CD4-positive, alpha-beta memory T cell (primary cell): ENCODE results near the gene EPOP. TPM values are rescaled to one million over a fixed set of nuclear protein-coding genes. Genes with fewer than 3 reads are reported as not detected.
"Not testable (repeated sequence)": the region's sequence is repeated elsewhere in the genome, so short reads cannot be mapped to it uniquely, and the experiment has no call there.

ENCODE experiments used
- CTCF ChIA-PET: fragments of 350-600 bp; sonication (Branson Sonifier 250); formaldehyde crosslinking; loops from one replicate; lab custom pipeline; 2021; ENCODE audit warnings: inconsistent platforms; ENCODE audit not compliant: partially characterized antibody; lab: Charles Lee
- POLR2A ChIA-PET: fragments of 350-600 bp; sonication (Branson Sonifier 250); formaldehyde crosslinking; loops from one replicate; lab custom pipeline; 2021; ENCODE audit not compliant: partially characterized antibody; lab: Charles Lee
- DNase-seq, 5 donors: peaks; one replicate each; pipeline versions ENCODE4 v3.0.0 to v3.0.0-alpha.2; 2020 to 2022; ENCODE audit warnings: mixed read lengths in 1 of 5
- H3K27ac ChIP-seq: one replicate; pipeline ENCODE4 v1.7.0; 2013; ENCODE audit warnings: low read depth, low read length
- H3K27me3 ChIP-seq: 2 replicates; pipeline ENCODE4 v1.7.0; 2013; ENCODE audit warnings: mild to moderate bottlenecking, low read length, moderate library complexity; ENCODE audit not compliant: insufficient read depth
- H3K36me3 ChIP-seq: 2 replicates; pipeline ENCODE4 v1.7.0; 2013; ENCODE audit warnings: mild to moderate bottlenecking, low read length, moderate library complexity; ENCODE audit not compliant: insufficient read depth
- H3K4me1 ChIP-seq: 2 replicates; pipeline ENCODE4 v1.7.0; 2013; ENCODE audit warnings: mild to moderate bottlenecking, low read length, moderate library complexity; ENCODE audit not compliant: insufficient read depth
- H3K4me3 ChIP-seq, 2 donors: one replicate each; pipeline ENCODE4 v1.7.0; 2013; ENCODE audit warnings: low read length in 2 of 2, mild to moderate bottlenecking in 1 of 2
- H3K9me3 ChIP-seq, 2 donors: one replicate each; pipeline ENCODE4 v1.7.0; 2013; ENCODE audit warnings: low read length in 2 of 2, control low read depth in 1 of 2; ENCODE audit not compliant: control insufficient read depth in 1 of 2
- H3K27ac Mint-ChIP-seq, 7 donors: one replicate each; pipeline ENCODE4 v1.8.0; 2020 to 2021; ENCODE audit warnings: mixed read lengths in 7 of 7, mild to moderate bottlenecking in 6 of 7, inconsistent platforms in 3 of 7, moderate library complexity in 3 of 7
- H3K27me3 Mint-ChIP-seq, 2 donors: one replicate each; pipeline ENCODE4 v1.8.0; 2020 to 2021; ENCODE audit warnings: mixed read lengths in 2 of 2
- H3K36me3 Mint-ChIP-seq, 2 donors: one replicate each; pipeline ENCODE4 v1.8.0; 2020 to 2021; ENCODE audit warnings: mixed read lengths in 2 of 2, inconsistent platforms in 1 of 2, mild to moderate bottlenecking in 1 of 2
- H3K4me1 Mint-ChIP-seq, 4 donors: one replicate each; pipeline ENCODE4 v1.8.0; 2020 to 2021; ENCODE audit warnings: mixed read lengths in 4 of 4, mild to moderate bottlenecking in 1 of 4
- H3K4me3 Mint-ChIP-seq, 8 donors: one replicate each; pipeline ENCODE4 v1.8.0; 2020 to 2021; ENCODE audit warnings: mixed read lengths in 8 of 8, mild to moderate bottlenecking in 7 of 8, moderate library complexity in 6 of 8, inconsistent platforms in 3 of 8
- H3K9me3 Mint-ChIP-seq, 8 donors: one replicate each; pipeline ENCODE4 v1.8.0; 2020 to 2021; ENCODE audit warnings: mixed read lengths in 8 of 8, mild to moderate bottlenecking in 5 of 8, inconsistent platforms in 3 of 8, moderate library complexity in 1 of 8
- intact Hi-C: fragments of 100-400 bp; cut with micrococcal nuclease; formaldehyde crosslinking; loops from one replicate; pipeline ENCODE4 v1.15.1; 2023
- polyA plus RNA-seq, 2 donors: library from polyadenylated mRNA; unstranded; fragments of 300-500 nt; fragmentation: Illumina TruSeq; gene quantifications; one replicate each; pipeline ENCODE4 v1.2.3, GENCODE V29; 2021
- total RNA-seq, 2 experiments: library from RNA; stranded (reverse); gene quantifications; one replicate each; pipeline ENCODE4 v1.2.3, GENCODE V29; 2021

EPOP gene
- total and polyA plus RNA-seq, 4 experiments from 2014 or later = 0.09 to 0.25 TPM; not detected in 2

- Histone ChIP-seq H3K36me3 (no peaks in the 10 kb centered on the region), H3K27me3 (peaks cover 11% of the 10 kb centered on the region), H3K9me3 (no peaks in the 10 kb centered on the region), H3K27ac (no peak overlapping the region), H3K4me1 (peaks cover 11% of the 10 kb centered on the region), H3K4me3 (no peak overlapping the region)
- Mint-ChIP-seq H3K36me3 (no peaks in the 10 kb centered on the region), H3K27ac (peak overlapping the region in 1 of 7 donors; percentile 36), H3K4me3 (no peak overlapping the region), H3K9me3 (no peaks in the 10 kb centered on the region), H3K27me3 (peaks cover 29 to 39% of the 10 kb centered on the region in 2 donors), H3K4me1 (peaks cover 2 to 6% (median 3%) of the 10 kb centered on the region in 4 donors)
- intact Hi-C loops = no loop called here
- no peak for DNase-seq
- CTCF ChIA-PET = no interaction called here
- POLR2A ChIA-PET = no interaction called here
Observed at GRCh38 chr17:38657824-38658740, 16.7 kb downstream of the EPOP start.

- no peak overlapping the region for H3K4me3 Mint-ChIP-seq
- H3K27me3 Mint-ChIP-seq = peaks cover 26 to 35% of the 10 kb centered on the region in 2 donors
- ChIA-PET POLR2A (no interaction called here), CTCF (interaction anchor here (1.6 kb wide), 1 partner anchor 12 kb away, joined by 3 read pairs; no protein-coding TSS in a partner anchor)
- H3K4me1 Mint-ChIP-seq = peaks cover 2 to 6% (median 3%) of the 10 kb centered on the region in 4 donors
- no peak overlapping the region for H3K27ac ChIP-seq
- peaks cover 11% of the 10 kb centered on the region for H3K27me3 ChIP-seq
- intact Hi-C loops = no loop called here
- no peaks in the 10 kb centered on the region for H3K36me3 Mint-ChIP-seq
- no peaks in the 10 kb centered on the region for H3K9me3 Mint-ChIP-seq
- peaks cover 11% of the 10 kb centered on the region for H3K4me1 ChIP-seq
- no peak overlapping the region for H3K27ac Mint-ChIP-seq
- no peaks in the 10 kb centered on the region for H3K36me3 ChIP-seq
- H3K9me3 ChIP-seq = no peaks in the 10 kb centered on the region
- H3K4me3 ChIP-seq = no peak overlapping the region
- no peak for DNase-seq
Observed at GRCh38 chr17:38656959-38657823, 17.6 kb downstream of the EPOP start.

- Histone ChIP-seq H3K27ac (no peak overlapping the region), H3K4me1 (peaks cover 11% of the 10 kb centered on the region), H3K4me3 (no peak overlapping the region), H3K36me3 (no peaks in the 10 kb centered on the region), H3K9me3 (no peaks in the 10 kb centered on the region), H3K27me3 (peaks cover 11% of the 10 kb centered on the region)
- no peak for DNase-seq
- Mint-ChIP-seq H3K4me3 (peak overlapping the region in 2 of 8 donors; percentile 14 to 59), H3K36me3 (no peaks in the 10 kb centered on the region), H3K4me1 (peaks cover 2 to 6% (median 3%) of the 10 kb centered on the region in 4 donors), H3K27me3 (peaks cover 25 to 29% of the 10 kb centered on the region in 2 donors), H3K9me3 (no peaks in the 10 kb centered on the region), H3K27ac (no peak overlapping the region)
- intact Hi-C loops = no loop called here
- ChIA-PET CTCF (interaction anchor here (0.6 to 3.4 kb wide), 2 partner anchors 9 to 96 kb away, joined by 4 to 14 read pairs; no protein-coding TSS in a partner anchor), POLR2A (no interaction called here)
Observed at GRCh38 chr17:38654411-38655398, 20.1 kb downstream of the EPOP start.

GRCh38 chr17:38653679-38654078 lies 21.1 kb downstream of the EPOP start:
- intact Hi-C loops = no loop called here
- peaks cover 11% of the 10 kb centered on the region for H3K27me3 ChIP-seq
- no peaks in the 10 kb centered on the region for H3K36me3 ChIP-seq
- ChIA-PET CTCF (interaction anchor here (0.9 to 3.4 kb wide), 2 partner anchors 9 to 95 kb away, joined by 4 to 14 read pairs; no protein-coding TSS in a partner anchor), POLR2A (interaction anchor here (0.8 kb wide), 1 partner anchor 95 kb away, joined by 3 read pairs; no protein-coding TSS in a partner anchor)
- Mint-ChIP-seq H3K4me3 (no peak overlapping the region), H3K27me3 (peaks cover 22 to 29% of the 10 kb centered on the region in 2 donors), H3K4me1 (peaks cover 2 to 6% (median 3%) of the 10 kb centered on the region in 4 donors), H3K27ac (no peak overlapping the region), H3K9me3 (no peaks in the 10 kb centered on the region), H3K36me3 (no peaks in the 10 kb centered on the region)
- H3K4me3 ChIP-seq = no peak overlapping the region
- no peaks in the 10 kb centered on the region for H3K9me3 ChIP-seq
- no peak overlapping the region for H3K27ac ChIP-seq
- H3K4me1 ChIP-seq = peaks cover 11% of the 10 kb centered on the region
- DNase-seq = no peak

GRCh38 chr17:38653230-38653629 lies 21.5 kb downstream of the EPOP start:
- H3K27ac ChIP-seq = no peak overlapping the region
- Mint-ChIP-seq H3K27me3 (peaks cover 22 to 27% of the 10 kb centered on the region in 2 donors), H3K4me3 (no peak overlapping the region), H3K27ac (no peak overlapping the region), H3K36me3 (no peaks in the 10 kb centered on the region), H3K4me1 (peaks cover 2 to 6% (median 3%) of the 10 kb centered on the region in 4 donors), H3K9me3 (no peaks in the 10 kb centered on the region)
- peaks cover 11% of the 10 kb centered on the region for H3K27me3 ChIP-seq
- CTCF ChIA-PET = interaction anchor here (0.9 to 3.4 kb wide), 2 partner anchors 10 to 95 kb away, joined by 4 to 14 read pairs; no protein-coding TSS in a partner anchor
- POLR2A ChIA-PET = interaction anchor here (0.8 kb wide), 1 partner anchor 94 kb away, joined by 3 read pairs; no protein-coding TSS in a partner anchor
- H3K36me3 ChIP-seq = no peaks in the 10 kb centered on the region
- no peaks in the 10 kb centered on the region for H3K9me3 ChIP-seq
- intact Hi-C loops = no loop called here
- H3K4me1 ChIP-seq = peaks cover 11% of the 10 kb centered on the region
- H3K4me3 ChIP-seq = no peak overlapping the region
- DNase-seq = no peak

GRCh38 chr17:38650653-38651173 lies 24.0 kb downstream of the EPOP start:
- H3K27ac ChIP-seq, intact Hi-C loops, H3K36me3 Mint-ChIP-seq, H3K4me3 ChIP-seq, H3K9me3 Mint-ChIP-seq, H3K4me3 Mint-ChIP-seq, DNase-seq, POLR2A ChIA-PET, H3K27ac Mint-ChIP-seq, H3K36me3 ChIP-seq, H3K9me3 ChIP-seq, H3K4me1 Mint-ChIP-seq: not testable (repeated sequence)
- peaks cover 16 to 21% of the 10 kb centered on the region in 2 donors for H3K27me3 Mint-ChIP-seq
- Histone ChIP-seq H3K4me1 (peaks cover 11% of the 10 kb centered on the region), H3K27me3 (peaks cover 11% of the 10 kb centered on the region)
- CTCF ChIA-PET = interaction anchor here (0.9 to 1.2 kb wide), 2 partner anchors 13 to 93 kb away, joined by 3 to 6 read pairs; no protein-coding TSS in a partner anchor
